HEK293 (cell line): ENCODE data around the gene VWC2L.

Source experiments
- CTCF ChIA-PET: fragments of 350-600 bp; formaldehyde crosslinking; extraction: SDS; loops from one replicate; lab custom pipeline; 2021; ENCODE audit warnings: antibody characterized with exemption; lab: Yijun Ruan, JAX
- POLR2A ChIA-PET: fragments of 300-600 bp; formaldehyde crosslinking; extraction: SDS; loops from one replicate; lab custom pipeline; 2020; ENCODE audit warnings: antibody characterized with exemption, inconsistent platforms; lab: Yijun Ruan, JAX
- H3K27ac ChIP-seq: fragments of 200-500 bp; sonication (Bioruptor generic); 2 replicates; pipeline ENCODE4 v1.5.1; 2014; ENCODE audit warnings: low read depth, low read length, control low read depth, inconsistent platforms; ENCODE audit errors: extremely low read depth
- H3K36me3 ChIP-seq, 2 experiments: fragments of 200-500 bp in 1 of 2; sonication (Bioruptor generic) in 1 of 2; 1 replicate in 1 of 2; 2 replicates in 1 of 2; pipeline ENCODE4 v1.5.1; 2014 to 2017; ENCODE audit warnings: inconsistent platforms in 2 of 2, low read length in 2 of 2; ENCODE audit not compliant: control insufficient read depth in 2 of 2, insufficient read depth in 1 of 2
- H3K4me1 ChIP-seq: fragments of 200-500 bp; sonication (Bioruptor generic); 2 replicates; pipeline ENCODE4 v1.5.1; 2014; ENCODE audit warnings: mild to moderate bottlenecking, low read length, inconsistent platforms; ENCODE audit not compliant: control insufficient read depth, insufficient read depth
- H3K4me3 ChIP-seq: 2 replicates; pipeline ENCODE4 v1.5.1; 2011; ENCODE audit warnings: low read depth, mild to moderate bottlenecking, control low read depth, low read length, moderate library complexity
- H3K9me3 ChIP-seq: fragments of 200-500 bp; sonication (Bioruptor generic); 2 replicates; pipeline ENCODE4 v1.5.1; 2014; ENCODE audit warnings: low read depth, low read length, inconsistent platforms; ENCODE audit not compliant: control insufficient read depth, insufficient read depth
- GLI4 ChIP-seq: fragments of 450-650 bp; formaldehyde crosslinking; IDR thresholded peaks from 2 replicates; pipeline ENCODE4 v1.5.1; 2016; ENCODE audit warnings: missing biosample characterization, missing genetic modification characterization
- SP2 ChIP-seq: fragments of 450-650 bp; formaldehyde crosslinking; IDR thresholded peaks from 2 replicates; pipeline ENCODE4 v1.5.1; 2016; ENCODE audit warnings: missing biosample characterization, missing genetic modification characterization
- ZNF24 ChIP-seq: fragments of 450-650 bp; formaldehyde crosslinking; IDR thresholded peaks from 2 replicates; pipeline ENCODE4 v1.5.1; 2016; ENCODE audit warnings: missing biosample characterization, missing genetic modification characterization
- ZNF529 ChIP-seq: fragments of 450-650 bp; formaldehyde crosslinking; IDR thresholded peaks from 2 replicates; pipeline ENCODE4 v1.5.1; 2017; ENCODE audit warnings: missing genetic modification characterization, missing biosample characterization; ENCODE audit not compliant: insufficient replicate concordance
- ZNF530 ChIP-seq: fragments of 450-650 bp; formaldehyde crosslinking; IDR thresholded peaks from 2 replicates; pipeline ENCODE4 v1.5.1; 2016; ENCODE audit warnings: low read depth, missing biosample characterization, missing genetic modification characterization
- ZSCAN4 ChIP-seq: fragments of 450-650 bp; formaldehyde crosslinking; IDR thresholded peaks from 2 replicates; pipeline ENCODE4 v1.5.1; 2017; ENCODE audit warnings: missing biosample characterization, missing genetic modification characterization
- TF ChIP-seq, protein P1 (sequence below): fragments of 450-650 bp; formaldehyde crosslinking; IDR thresholded peaks from 2 replicates; pipeline ENCODE4 v1.5.1; 2016; ENCODE audit warnings: missing biosample characterization, missing genetic modification characterization, borderline replicate concordance
- TF ChIP-seq, protein P2 (sequence below): fragments of 450-650 bp; formaldehyde crosslinking; IDR thresholded peaks from 2 replicates; pipeline ENCODE4 v1.5.1; 2017; ENCODE audit warnings: missing biosample characterization, missing genetic modification characterization

The VWC2L gene

GRCh38 chr2:214611015-214611414 lies 200.2 kb downstream of the VWC2L start (continued):
- TF ChIP-seq ZSCAN4 (tag by site-specific recombination) (no peak), ZNF529 (tag by site-specific recombination) (no peak), ZNF530 (tag by site-specific recombination) (no peak), ZNF24 (tag by site-specific recombination) (no peak)
- TF ChIP-seq, protein P1, sequence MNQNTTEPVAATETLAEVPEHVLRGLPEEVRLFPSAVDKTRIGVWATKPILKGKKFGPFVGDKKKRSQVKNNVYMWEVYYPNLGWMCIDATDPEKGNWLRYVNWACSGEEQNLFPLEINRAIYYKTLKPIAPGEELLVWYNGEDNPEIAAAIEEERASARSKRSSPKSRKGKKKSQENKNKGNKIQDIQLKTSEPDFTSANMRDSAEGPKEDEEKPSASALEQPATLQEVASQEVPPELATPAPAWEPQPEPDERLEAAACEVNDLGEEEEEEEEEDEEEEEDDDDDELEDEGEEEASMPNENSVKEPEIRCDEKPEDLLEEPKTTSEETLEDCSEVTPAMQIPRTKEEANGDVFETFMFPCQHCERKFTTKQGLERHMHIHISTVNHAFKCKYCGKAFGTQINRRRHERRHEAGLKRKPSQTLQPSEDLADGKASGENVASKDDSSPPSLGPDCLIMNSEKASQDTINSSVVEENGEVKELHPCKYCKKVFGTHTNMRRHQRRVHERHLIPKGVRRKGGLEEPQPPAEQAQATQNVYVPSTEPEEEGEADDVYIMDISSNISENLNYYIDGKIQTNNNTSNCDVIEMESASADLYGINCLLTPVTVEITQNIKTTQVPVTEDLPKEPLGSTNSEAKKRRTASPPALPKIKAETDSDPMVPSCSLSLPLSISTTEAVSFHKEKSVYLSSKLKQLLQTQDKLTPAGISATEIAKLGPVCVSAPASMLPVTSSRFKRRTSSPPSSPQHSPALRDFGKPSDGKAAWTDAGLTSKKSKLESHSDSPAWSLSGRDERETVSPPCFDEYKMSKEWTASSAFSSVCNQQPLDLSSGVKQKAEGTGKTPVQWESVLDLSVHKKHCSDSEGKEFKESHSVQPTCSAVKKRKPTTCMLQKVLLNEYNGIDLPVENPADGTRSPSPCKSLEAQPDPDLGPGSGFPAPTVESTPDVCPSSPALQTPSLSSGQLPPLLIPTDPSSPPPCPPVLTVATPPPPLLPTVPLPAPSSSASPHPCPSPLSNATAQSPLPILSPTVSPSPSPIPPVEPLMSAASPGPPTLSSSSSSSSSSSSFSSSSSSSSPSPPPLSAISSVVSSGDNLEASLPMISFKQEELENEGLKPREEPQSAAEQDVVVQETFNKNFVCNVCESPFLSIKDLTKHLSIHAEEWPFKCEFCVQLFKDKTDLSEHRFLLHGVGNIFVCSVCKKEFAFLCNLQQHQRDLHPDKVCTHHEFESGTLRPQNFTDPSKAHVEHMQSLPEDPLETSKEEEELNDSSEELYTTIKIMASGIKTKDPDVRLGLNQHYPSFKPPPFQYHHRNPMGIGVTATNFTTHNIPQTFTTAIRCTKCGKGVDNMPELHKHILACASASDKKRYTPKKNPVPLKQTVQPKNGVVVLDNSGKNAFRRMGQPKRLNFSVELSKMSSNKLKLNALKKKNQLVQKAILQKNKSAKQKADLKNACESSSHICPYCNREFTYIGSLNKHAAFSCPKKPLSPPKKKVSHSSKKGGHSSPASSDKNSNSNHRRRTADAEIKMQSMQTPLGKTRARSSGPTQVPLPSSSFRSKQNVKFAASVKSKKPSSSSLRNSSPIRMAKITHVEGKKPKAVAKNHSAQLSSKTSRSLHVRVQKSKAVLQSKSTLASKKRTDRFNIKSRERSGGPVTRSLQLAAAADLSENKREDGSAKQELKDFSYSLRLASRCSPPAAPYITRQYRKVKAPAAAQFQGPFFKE (tag by site-specific recombination): no peak

DNA sequence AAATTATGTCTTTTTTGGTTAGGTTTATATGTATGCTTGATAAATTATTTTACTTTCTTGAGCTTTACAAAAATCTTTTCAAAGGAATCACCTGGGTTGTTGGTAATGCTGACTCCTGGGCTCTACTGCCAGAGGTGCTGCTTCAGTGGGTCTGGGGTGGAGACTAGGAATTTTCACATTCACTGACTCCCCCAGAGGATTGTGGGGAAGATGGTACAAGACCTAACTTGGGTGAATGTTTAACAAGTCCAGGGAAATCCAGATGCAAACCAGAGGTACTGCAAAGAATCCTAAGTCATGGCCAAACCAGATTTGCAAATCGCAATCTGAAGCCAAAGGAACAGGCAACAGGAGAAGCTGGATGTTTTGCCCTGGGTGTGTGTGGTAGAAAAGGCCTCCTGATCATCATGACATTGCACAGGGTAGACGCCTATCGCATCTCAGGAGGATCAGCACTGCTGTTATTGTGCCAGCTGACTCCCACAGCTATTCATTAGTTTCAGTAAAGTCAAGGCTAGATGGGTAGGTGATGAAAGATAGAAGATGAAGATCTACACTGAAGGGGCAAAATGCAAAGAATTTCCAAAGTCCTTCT lies 213.4 kb downstream of the VWC2L start:
- Histone ChIP-seq H3K9me3 (no peaks in the 10 kb centered on the region), H3K4me1 (no peaks in the 10 kb centered on the region)
- POLR2A ChIA-PET: no interaction called here
- no peak for TF ChIP-seq GLI4 (tag by site-specific recombination)
- TF ChIP-seq, all 188 proteins: peak for 0
- Histone ChIP-seq H3K36me3 (no peaks in the 10 kb centered on the region), H3K27ac (no peak overlapping the region), H3K4me3 (no peak overlapping the region)
- CTCF ChIA-PET: no interaction called here

- ChIA-PET POLR2A (no interaction called here), CTCF (no interaction called here)
- H3K27ac ChIP-seq: no peak overlapping the region
- TF ChIP-seq SP2 (tag by site-specific recombination): no peak
- TF ChIP-seq, protein P2, sequence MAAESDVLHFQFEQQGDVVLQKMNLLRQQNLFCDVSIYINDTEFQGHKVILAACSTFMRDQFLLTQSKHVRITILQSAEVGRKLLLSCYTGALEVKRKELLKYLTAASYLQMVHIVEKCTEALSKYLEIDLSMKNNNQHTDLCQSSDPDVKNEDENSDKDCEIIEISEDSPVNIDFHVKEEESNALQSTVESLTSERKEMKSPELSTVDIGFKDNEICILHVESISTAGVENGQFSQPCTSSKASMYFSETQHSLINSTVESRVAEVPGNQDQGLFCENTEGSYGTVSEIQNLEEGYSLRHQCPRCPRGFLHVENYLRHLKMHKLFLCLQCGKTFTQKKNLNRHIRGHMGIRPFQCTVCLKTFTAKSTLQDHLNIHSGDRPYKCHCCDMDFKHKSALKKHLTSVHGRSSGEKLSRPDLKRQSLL (tag by site-specific recombination): no peak
- no peaks in the 10 kb centered on the region for H3K4me1 ChIP-seq
- no peaks in the 10 kb centered on the region for H3K36me3 ChIP-seq
- H3K9me3 ChIP-seq: no peaks in the 10 kb centered on the region
- no peak overlapping the region for H3K4me3 ChIP-seq
Measured at GRCh38 chr2:214628091-214628490, 217.2 kb downstream of the VWC2L start.
